ENCODE measurements around the gene OR2K2.
"Not testable (repeated sequence)": the region's sequence is repeated elsewhere in the genome, so short reads cannot be mapped to it uniquely, and the experiment has no call there.

Gene OR2K2

DNA sequence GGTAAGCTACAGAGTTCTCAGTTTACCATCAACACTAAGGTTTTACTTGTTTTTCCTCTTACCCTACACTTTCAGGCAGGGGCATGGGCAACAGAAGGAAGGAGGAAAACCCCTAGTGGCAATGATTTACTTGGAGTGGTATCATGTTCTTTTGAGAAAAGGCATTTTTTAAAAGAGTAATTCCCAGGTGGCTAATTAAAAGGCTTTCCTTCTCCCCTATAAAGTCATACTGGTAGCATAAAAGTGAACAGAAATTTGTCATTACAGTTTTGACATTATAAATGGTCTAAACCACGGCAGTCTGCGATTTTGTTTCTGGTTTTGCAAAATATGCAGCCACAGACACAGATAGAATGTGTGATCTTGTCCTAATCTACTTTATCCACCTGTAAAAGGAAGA lies 30.9 kb upstream of the OR2K2 start:
- no peak for TF ChIP-seq CTCF (IDR thresholded peaks at IDR 0.05; ENCODE audit: borderline replicate concordance, control extremely low read depth, extremely low read depth, insufficient read depth, missing control alignments)
- in situ Hi-C loops (cut with MboI; ENCODE audit: low sequenced_read_pairs, unreplicated experiment): no loop called here
- DNase-seq (ENCODE audit: low spot score): no peak

- in situ Hi-C loops (cut with MboI; ENCODE audit: low sequenced_read_pairs, unreplicated experiment): no loop called here
- TF ChIP-seq CTCF (IDR thresholded peaks at IDR 0.05; ENCODE audit: borderline replicate concordance, control extremely low read depth, extremely low read depth, insufficient read depth, missing control alignments): no peak
- DNase-seq (ENCODE audit: low spot score): peak; percentile 4
Measured at GRCh38 chr9:111356481-111357244, 26.6 kb upstream of the OR2K2 start.

DNA sequence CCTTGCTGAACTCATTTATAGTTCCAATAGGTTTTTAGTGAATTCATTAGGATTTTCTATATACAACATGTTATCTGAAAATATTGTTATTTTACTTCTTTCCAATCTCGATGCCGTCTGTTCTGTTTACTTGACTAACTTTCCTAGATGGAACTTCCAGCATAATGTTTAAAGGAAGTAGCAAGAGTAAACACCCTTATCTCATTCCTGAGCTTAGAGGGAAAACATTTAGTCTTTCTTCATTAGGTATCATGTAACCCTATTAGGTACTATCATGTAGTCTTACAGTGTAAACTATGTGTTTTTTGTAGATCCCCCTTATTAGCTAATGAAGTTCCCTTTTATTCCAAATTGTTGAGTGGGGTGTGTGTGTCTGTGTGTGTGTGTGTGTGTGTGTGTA lies 22.5 kb upstream of the OR2K2 start:
- TF ChIP-seq CTCF (IDR thresholded peaks at IDR 0.05; ENCODE audit: borderline replicate concordance, control extremely low read depth, extremely low read depth, insufficient read depth, missing control alignments): no peak

DNA sequence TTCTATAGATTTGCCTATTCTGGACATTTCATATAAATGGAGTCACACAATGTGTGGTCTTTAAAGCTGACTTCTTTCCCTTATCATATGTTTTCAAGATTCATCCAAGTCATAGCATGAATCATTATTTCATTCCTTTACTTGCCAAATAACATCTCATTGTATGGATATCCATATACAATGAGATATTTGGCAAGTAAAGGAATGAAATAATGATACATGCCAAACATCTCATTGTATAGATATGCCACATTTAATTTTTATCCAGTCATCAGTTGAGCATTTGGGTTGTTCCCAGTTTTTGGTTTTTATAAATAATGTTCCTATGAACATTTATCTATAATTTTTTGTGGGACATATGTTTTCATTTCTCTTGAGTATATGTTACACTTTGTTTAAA lies 20.5 kb upstream of the OR2K2 start:
- no peak for DNase-seq (ENCODE audit: low spot score)
- in situ Hi-C loops (cut with MboI; ENCODE audit: low sequenced_read_pairs, unreplicated experiment): no loop called here
- TF ChIP-seq CTCF (IDR thresholded peaks at IDR 0.05; ENCODE audit: borderline replicate concordance, control extremely low read depth, extremely low read depth, insufficient read depth, missing control alignments): no peak

More for the DNA sequence above, 22.5 kb upstream of the OR2K2 start:
- DNase-seq (ENCODE audit: low spot score): no peak
- in situ Hi-C loops (cut with MboI; ENCODE audit: low sequenced_read_pairs, unreplicated experiment): no loop called here

- TF ChIP-seq CTCF (IDR thresholded peaks at IDR 0.05; ENCODE audit: borderline replicate concordance, control extremely low read depth, extremely low read depth, insufficient read depth, missing control alignments): no peak
- in situ Hi-C loops (cut with MboI; ENCODE audit: low sequenced_read_pairs, unreplicated experiment): no loop called here
- DNase-seq (ENCODE audit: low spot score): no peak
Measured at GRCh38 chr9:111349766-111350165, 19.7 kb upstream of the OR2K2 start.

DNA sequence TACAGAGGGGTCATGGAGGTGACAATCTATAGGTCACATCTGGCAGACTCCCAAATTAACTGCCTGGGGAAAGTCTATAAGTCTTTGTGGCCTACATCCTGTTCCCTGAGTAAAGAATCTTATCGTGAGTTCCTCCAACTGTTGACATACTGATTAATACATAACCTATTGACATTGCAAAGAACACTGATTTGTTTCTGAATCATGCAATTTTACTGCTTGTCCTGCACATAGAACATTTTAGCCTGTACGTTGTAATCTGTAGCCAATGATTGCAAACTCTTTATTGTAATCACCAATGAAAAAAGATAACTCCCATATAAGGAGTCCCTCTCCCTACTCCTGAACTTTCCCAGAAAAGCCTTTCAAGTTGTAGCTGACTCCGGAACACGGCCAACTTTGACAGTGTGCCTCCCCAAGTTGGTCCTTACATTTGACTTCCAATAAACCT lies 18.8 kb upstream of the OR2K2 start:
- no peak for DNase-seq (ENCODE audit: low spot score)
- no peak for TF ChIP-seq CTCF (IDR thresholded peaks at IDR 0.05; ENCODE audit: borderline replicate concordance, control extremely low read depth, extremely low read depth, insufficient read depth, missing control alignments)
- in situ Hi-C loops (cut with MboI; ENCODE audit: low sequenced_read_pairs, unreplicated experiment): no loop called here

DNA sequence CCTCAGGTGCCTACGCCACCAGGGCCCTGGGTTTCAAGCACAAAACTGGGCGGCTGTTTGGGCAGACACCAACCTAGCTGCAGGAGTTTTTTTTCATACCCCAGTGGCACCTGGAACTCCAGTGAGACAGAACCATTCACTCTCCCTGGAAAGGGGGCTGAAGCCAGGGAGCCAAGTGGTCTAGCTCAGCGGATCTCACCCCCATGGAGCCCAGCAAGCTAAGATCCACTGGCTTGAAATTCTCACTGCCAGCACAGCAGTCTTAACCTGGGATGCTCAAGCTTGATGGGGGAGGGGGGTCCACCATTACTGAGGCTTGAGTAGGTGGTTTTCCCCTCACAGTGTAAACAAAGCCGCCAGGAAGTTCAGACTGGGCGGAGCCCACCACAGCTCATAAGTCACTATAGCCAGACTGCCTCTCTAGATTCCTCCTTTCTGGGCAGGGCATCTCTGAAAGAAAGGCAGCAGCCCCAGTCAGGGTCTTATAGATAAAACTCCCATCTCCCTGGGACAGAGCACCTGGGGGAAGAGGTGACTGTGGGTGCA lies 4.4 kb upstream of the OR2K2 start:
- DNase-seq (ENCODE audit: low spot score); in situ Hi-C loops (cut with MboI; ENCODE audit: low sequenced_read_pairs, unreplicated experiment): not testable (repeated sequence)
